ENCODE results near the gene DCTD. TPM values are rescaled to one million over a fixed set of nuclear protein-coding genes. Genes with fewer than 3 reads are reported as not detected.

The DCTD gene
- polyA plus RNA-seq, 1 experiment, result 195 TPM

GRCh38 chr4:182842759-182843390, 74.3 kb downstream of the DCTD start:
- Histone ChIP-seq H3K27me3 (ENCODE audit: control insufficient read depth, insufficient read depth, low read length) (peaks cover 11% of the 10 kb centered on the region), H3K9me3 (ENCODE audit: control insufficient read depth, insufficient read depth, low read length) (peaks cover 7% of the 10 kb centered on the region; the same call in 1 of the 2 replicates), H3K27ac (ENCODE audit: low read depth, low read length) (no peak overlapping the region), H3K4me3 (ENCODE audit: low read depth, low read length) (no peak overlapping the region)
- POLR2A ChIA-PET, result no interaction called here
- TF ChIP-seq, protein P1, sequence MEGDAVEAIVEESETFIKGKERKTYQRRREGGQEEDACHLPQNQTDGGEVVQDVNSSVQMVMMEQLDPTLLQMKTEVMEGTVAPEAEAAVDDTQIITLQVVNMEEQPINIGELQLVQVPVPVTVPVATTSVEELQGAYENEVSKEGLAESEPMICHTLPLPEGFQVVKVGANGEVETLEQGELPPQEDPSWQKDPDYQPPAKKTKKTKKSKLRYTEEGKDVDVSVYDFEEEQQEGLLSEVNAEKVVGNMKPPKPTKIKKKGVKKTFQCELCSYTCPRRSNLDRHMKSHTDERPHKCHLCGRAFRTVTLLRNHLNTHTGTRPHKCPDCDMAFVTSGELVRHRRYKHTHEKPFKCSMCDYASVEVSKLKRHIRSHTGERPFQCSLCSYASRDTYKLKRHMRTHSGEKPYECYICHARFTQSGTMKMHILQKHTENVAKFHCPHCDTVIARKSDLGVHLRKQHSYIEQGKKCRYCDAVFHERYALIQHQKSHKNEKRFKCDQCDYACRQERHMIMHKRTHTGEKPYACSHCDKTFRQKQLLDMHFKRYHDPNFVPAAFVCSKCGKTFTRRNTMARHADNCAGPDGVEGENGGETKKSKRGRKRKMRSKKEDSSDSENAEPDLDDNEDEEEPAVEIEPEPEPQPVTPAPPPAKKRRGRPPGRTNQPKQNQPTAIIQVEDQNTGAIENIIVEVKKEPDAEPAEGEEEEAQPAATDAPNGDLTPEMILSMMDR (IDR thresholded peaks at IDR 0.05; ENCODE audit: low read depth, low read length), result no peak
- no peak for DNase-seq (ENCODE audit: low read depth, low spot score)
- CTCF ChIA-PET, result no interaction called here

GRCh38 chr4:182842104-182842600, 75.0 kb downstream of the DCTD start:
- Histone ChIP-seq H3K27ac (ENCODE audit: low read depth, low read length) (no peak overlapping the region), H3K9me3 (ENCODE audit: control insufficient read depth, insufficient read depth, low read length) (peaks cover 7% of the 10 kb centered on the region; the same call in 1 of the 2 replicates), H3K4me3 (ENCODE audit: low read depth, low read length) (no peak overlapping the region), H3K27me3 (ENCODE audit: control insufficient read depth, insufficient read depth, low read length) (peaks cover 16% of the 10 kb centered on the region)
- POLR2A ChIA-PET, result no interaction called here
- CTCF ChIA-PET, result no interaction called here
- TF ChIP-seq, protein P1 (IDR thresholded peaks at IDR 0.05; ENCODE audit: low read depth, low read length), result no peak
- DNase-seq (ENCODE audit: low read depth, low spot score), result no peak

- TF ChIP-seq, protein P1 (IDR thresholded peaks at IDR 0.05; ENCODE audit: low read depth, low read length), result no peak
Measured at GRCh38 chr4:182840108-182840507, 77.1 kb downstream of the DCTD start.

More at GRCh38 chr4:182840108-182840507, 77.1 kb downstream of the DCTD start:
- no peak for DNase-seq (ENCODE audit: low read depth, low spot score)
- CTCF ChIA-PET, result no interaction called here
- Histone ChIP-seq H3K27ac (ENCODE audit: low read depth, low read length) (no peak overlapping the region), H3K4me3 (ENCODE audit: low read depth, low read length) (no peak overlapping the region), H3K27me3 (ENCODE audit: control insufficient read depth, insufficient read depth, low read length) (peaks cover 22% of the 10 kb centered on the region), H3K9me3 (ENCODE audit: control insufficient read depth, insufficient read depth, low read length) (peaks cover 7% of the 10 kb centered on the region; the same call in 1 of the 2 replicates)
- POLR2A ChIA-PET, result no interaction called here

Other genes with a start within 250 kb of the DCTD start
- gene WWC2, start 181.9 kb upstream of the DCTD start, polyA plus RNA-seq (2011; rRNA removed), result 36.3 and 43.6 TPM in 2 replicates

Measured in AG04450 (cell line).